NCI-H524 (cell line): ENCODE data around the gene UBE2H.

Experiments used
- DNase-seq, 2 experiments: peaks; one replicate each; lab custom pipeline; 2025; lab: John Stamatoyannopoulos, UW

The UBE2H gene

GRCh38 chr7:129950191-129950932, 2.4 kb downstream of the UBE2H start:
- peak in 1 of 2 experiments; percentile 13 for DNase-seq

GRCh38 chr7:129949292-129950133, 3.2 kb downstream of the UBE2H start:
- peak in 1 of 2 experiments; percentile 29 for DNase-seq

GRCh38 chr7:129948877-129949291, 3.9 kb downstream of the UBE2H start:
- peak; percentile 84 to 89 for DNase-seq

GRCh38 chr7:129948338-129948737, 4.4 kb downstream of the UBE2H start:
- DNase-seq, result no peak

DNA sequence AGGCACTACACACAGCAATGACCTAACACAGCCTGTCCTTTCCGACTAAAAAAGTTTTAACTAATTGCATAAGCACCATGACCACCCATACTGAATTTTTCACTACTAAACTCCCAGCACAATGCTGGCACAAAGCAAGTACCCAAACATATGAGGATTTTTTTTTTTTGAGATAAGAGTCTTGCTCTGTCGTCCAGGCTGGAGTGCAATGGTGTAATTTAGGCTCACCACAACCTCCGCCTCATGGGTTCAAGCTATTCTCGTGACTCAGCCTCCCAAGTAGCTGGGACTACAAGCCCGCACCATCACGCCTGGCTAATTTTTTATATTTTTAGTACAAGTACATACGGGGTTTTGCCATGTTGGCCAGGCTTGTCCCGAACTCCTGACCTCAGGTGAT, 5.1 kb downstream of the UBE2H start:
- DNase-seq, result no peak

GRCh38 chr7:129947049-129947448, 5.7 kb downstream of the UBE2H start:
- DNase-seq, result no peak

DNA sequence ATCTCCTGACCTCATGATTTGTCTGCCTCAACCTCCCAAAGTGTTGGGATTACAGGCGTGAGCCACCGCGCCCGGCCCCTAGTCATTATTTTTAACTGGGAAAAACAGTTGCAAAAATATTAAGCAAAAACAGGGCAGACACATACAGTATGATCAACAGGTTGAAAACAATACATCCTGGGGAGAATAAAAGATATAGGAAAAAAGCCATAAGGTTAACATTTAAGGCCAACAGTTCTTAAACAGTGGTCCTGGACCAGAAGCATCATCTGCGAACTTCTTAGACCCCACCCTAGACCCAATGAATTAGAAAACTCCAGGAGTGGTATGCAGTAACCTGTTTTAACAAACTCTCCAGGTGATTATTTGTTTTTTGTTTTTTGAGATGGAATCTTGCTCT, 6.5 kb downstream of the UBE2H start:
- DNase-seq, result no peak

DNA sequence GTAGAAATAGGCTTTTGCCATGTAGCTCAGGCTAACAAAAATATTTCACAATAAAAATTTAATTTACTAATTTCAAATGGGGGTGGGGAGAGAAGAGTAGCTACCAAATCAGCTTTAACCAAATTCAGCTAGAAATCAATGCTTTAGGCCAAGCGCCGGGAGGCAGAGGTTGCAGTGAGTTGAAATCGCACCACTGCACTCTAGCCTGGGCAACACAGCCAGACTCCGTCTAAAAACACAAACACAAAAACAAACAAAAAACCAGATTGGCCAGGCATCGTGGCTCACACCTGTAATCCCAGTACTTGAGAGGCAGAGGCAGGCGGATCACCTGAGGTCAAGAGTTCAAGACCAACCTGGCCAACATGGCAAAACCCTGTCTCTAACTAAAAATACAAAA, 9.4 kb downstream of the UBE2H start:
- DNase-seq, result no peak

- DNase-seq, result no peak
Measured at GRCh38 chr7:129940329-129940728, 12.4 kb downstream of the UBE2H start.

DNA sequence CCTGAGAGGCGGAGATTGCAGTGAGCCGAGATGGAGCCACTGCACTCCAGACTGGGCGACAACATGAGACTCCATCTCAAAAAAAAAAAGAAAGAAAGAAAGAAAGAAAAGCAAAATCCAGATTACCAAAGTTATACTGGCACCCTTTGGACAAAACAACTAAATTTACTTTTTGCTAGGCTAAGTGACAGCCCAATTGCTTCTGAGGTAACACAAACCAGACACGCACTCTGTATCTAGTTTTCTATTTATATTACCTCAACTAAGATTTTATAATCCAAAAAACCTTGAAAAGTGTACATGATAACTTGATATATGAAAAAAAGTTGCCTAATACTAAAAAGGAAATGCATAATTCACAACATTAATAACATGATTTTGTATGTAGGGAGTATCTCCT, 12.9 kb downstream of the UBE2H start:
- DNase-seq, result no peak

DNA sequence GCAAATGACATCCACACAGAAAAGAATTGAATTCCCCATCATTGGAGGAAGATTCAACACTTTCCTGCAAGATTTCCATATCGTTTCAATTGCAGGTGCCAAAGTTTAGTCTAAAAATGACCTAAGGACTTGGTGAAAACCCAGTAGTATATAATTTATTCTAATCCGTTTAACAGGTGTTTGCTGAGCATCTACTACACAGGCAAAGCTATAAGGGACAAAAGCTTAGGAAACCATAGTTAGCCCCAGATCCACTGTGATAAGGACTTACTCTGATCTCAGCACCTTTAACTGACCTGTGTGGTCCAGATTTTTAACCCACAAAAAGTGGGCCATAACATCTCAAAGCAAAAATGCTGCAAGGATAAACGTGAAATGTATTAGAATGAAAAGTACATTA, 19.1 kb downstream of the UBE2H start:
- DNase-seq, result no peak

DNA sequence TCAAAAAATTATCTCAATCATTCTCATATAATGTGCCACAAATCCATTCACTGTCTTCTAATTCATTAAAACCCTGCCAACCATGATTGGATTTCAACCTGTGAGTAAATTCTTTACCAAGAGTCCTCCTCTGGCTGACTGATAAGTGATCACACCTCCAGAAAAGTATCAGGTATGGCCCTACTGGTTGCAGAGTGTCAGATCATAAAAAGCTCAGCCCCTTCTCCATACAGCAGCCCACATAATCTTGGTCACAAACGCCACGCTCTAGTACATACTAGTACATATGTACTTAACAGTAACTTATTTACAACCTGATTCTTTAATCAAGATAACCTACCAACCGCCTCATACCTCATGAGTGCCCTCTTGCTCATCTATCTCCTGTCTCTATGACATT, 26.1 kb downstream of the UBE2H start:
- no peak for DNase-seq

DNA sequence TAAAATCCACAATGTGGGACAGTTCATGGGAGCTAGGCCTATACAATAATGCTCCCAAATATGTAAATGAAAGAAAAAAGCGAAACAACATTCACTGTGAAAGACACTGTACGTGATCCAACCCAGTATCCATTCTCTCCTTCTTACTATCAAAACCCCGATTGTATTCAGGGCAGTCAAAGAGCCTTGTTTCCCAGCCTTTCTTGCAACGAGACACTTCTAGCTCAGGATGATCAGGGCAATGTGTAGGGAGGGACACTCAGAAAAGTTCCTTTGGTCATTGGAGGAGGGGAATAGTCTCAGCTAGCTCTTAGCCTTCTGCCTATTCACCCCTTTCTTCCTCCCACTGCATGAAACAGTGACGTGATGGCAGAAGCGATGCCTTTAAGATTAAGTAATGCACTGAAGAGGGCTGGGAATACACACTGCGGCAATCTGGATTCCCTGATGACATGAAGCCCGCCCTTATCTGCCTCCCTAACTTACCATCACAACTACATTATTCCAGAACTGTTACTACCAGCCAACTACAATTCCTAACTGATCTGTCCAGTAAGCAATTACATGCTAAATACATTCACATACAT, 27.3 kb downstream of the UBE2H start:
- DNase-seq, result no peak

DNA sequence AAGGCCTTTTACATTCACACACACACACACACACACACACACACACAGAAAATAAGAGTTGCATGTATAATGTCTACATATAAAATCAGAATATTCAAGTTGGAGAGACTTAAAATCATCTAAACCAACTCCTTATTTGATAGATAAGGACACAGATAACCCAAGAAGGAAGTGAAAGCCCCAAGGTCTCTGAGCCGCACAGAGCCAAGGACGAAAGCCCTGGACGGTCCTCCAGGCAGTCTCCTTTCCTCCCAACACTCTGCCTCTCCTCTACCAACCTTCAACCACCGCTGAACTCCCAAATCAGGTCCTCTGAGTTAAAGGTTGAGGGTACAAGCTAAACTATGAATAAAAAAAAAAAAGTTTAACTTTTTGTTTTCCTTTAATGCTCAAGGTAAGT, 28.2 kb downstream of the UBE2H start:
- DNase-seq, result no peak

DNA sequence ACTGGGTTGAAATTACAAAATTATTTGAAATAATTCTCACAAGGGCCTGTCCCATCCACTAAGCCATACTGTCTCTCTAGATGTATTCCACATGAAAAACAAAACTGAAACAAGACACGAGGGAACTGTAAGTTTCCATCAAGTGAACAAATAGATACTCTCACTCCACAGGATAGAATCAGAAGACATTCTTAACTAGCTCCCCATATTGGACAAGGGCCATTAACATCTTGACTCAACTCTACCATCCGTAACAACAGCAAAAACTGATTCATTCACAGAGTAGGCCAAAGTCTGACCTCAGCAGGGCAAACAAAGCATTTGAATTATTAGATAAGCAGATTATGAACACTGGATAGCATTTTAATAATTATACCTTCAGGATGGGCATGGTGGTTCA, 29.1 kb downstream of the UBE2H start:
- DNase-seq, result no peak

GRCh38 chr7:129919492-129919891, 33.3 kb downstream of the UBE2H start:
- DNase-seq, result no peak

GRCh38 chr7:129918922-129919321, 33.8 kb downstream of the UBE2H start:
- no peak for DNase-seq

DNA sequence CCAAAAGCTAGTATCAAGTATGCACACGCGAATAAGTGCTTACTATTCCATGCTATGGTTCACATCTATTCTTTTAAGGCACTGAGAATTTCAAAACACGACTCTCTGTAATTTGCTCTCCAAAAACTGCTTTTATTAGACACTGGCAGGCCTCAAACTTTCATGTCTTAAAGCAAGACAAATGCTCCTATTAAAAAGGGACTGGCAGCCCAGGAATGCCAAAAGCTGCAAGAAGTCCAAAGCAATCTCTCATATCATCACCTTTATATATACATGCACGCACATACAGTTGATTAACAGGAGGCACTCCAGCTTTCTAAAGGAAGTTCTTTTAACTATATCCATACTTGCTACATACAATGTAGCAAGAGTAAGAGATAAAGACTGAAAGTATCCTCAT, 34.8 kb downstream of the UBE2H start:
- DNase-seq, result no peak

DNA sequence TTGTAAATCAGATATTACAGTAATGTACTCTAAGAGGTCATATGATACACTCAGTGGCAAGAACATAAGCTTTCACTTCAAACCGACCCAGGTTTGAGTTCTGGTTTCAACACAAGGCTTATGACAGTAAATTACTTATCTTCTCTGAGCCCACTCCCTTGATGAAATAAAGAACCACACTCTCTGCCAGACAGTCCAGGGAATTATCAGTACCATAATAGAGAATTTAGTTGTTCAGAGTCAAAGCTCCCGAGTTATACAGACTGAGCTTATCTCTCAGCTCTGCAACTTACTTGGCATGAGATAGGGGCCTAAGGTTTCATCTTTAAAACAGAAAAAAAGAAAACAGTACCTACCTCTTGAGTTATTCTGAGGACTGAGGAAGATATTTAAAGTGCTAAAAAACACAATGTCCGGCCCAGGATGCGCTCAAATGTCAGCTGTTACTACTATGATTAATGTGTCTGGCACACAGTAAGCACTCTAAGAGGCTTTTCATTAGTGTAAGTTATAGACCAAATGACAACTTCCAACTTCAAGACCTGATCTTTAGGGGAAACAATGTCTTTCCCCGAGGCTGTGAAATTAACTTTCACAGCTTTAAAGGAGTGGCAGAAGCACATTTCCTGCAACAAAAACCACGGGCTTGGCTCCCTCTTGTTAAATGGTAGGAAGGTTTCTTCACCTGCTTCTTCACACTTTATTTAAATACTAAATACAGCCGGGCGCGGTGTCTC, 38.1 kb downstream of the UBE2H start:
- DNase-seq, result peak in 1 of 2 experiments; percentile 9

DNA sequence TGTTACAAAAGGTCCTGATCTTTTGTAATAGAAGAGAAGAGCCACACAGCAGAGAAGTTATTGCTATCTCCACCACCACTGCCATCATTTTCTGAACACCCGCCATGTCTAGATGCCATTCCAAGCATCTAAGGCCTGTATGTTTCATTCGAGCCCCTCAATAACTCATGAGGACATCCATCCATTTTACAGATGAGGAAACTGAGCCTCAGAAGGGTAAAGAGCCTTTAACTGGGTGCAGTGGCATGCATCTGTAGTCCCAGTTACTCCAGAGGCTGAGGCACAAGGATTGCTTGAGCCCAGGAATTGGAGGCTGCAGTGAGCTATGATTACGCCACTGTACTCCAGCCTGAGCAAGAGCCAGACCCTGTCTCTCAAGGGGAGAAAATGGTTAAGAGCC, 39.3 kb downstream of the UBE2H start:
- DNase-seq, result no peak

- DNase-seq, result no peak
Measured at GRCh38 chr7:129911790-129912189, 41.0 kb downstream of the UBE2H start.

GRCh38 chr7:129909669-129910068, 43.1 kb downstream of the UBE2H start:
- no peak for DNase-seq
